B cell (primary cell): ENCODE data around the gene RUFY2. TPM values are rescaled to one million over a fixed set of nuclear protein-coding genes. Genes with fewer than 3 reads are reported as not detected.

Source experiments
- ATAC-seq: fragments of 200-7000 bp; cut with Tn5 transposase; one replicate; pipeline ENCODE4 v1.10.0; 2021; ENCODE audit warnings: low read depth, mild to moderate bottlenecking, moderate number of reproducible peaks, moderate library complexity
- CTCF ChIA-PET: fragments of 350-600 bp; sonication (Branson Sonifier 250); formaldehyde crosslinking; loops from one replicate; lab custom pipeline; 2021; ENCODE audit warnings: antibody characterized with exemption, inconsistent platforms; lab: Charles Lee
- POLR2A ChIA-PET: fragments of 350-600 bp; sonication (Branson Sonifier 250); formaldehyde crosslinking; loops from one replicate; lab custom pipeline; 2021; ENCODE audit warnings: antibody characterized with exemption; lab: Charles Lee
- DNase-seq: peaks from one replicate; pipeline ENCODE4 v3.0.0; 2013
- H2AFZ ChIP-seq: 2 replicates; pipeline ENCODE4 v1.6.1; 2012; ENCODE audit warnings: mild to moderate bottlenecking, low read depth, low read length; ENCODE audit not compliant: insufficient read depth, poor library complexity, severe bottlenecking
- H3K27ac ChIP-seq, 2 donors: 1 replicate in 1 of 2; 2 replicates in 1 of 2; pipeline ENCODE4 v1.5.1; 2012 to 2013; ENCODE audit warnings: low read length in 2 of 2, mild to moderate bottlenecking in 2 of 2, moderate library complexity in 1 of 2
- H3K27me3 ChIP-seq, 4 experiments: fragments of 200-600 bp in 1 of 4; sonication (generic) in 1 of 4; replicated peaks in 1 of 4; 1 replicate in 2 of 4; 2 replicates in 2 of 4; pipeline versions ENCODE4 v1.6.1 to v1.7.0; 2013 to 2016; ENCODE audit warnings: low read length in 3 of 4, mild to moderate bottlenecking in 2 of 4, mixed read lengths in 1 of 4, moderate library complexity in 1 of 4; ENCODE audit not compliant: insufficient read depth in 4 of 4, control insufficient read depth in 3 of 4; ENCODE audit errors: control extremely low read depth in 1 of 4
- H3K36me3 ChIP-seq, 2 experiments: replicated peaks in 1 of 2; 1 replicate in 1 of 2; 2 replicates in 1 of 2; pipeline versions ENCODE4 v1.6.1 to v1.7.1; 2013; ENCODE audit warnings: low read length in 1 of 2; ENCODE audit not compliant: insufficient read depth in 2 of 2, control insufficient read depth in 1 of 2; ENCODE audit errors: control extremely low read depth in 1 of 2, extremely low read depth in 1 of 2
- H3K4me1 ChIP-seq, 2 donors: fragments of 200-600 bp in 1 of 2; sonication (generic) in 1 of 2; 1 replicate in 1 of 2; 2 replicates in 1 of 2; pipeline versions ENCODE4 v1.5.1 to v1.6.1; 2013 to 2017; ENCODE audit warnings: low read length in 2 of 2; ENCODE audit not compliant: control insufficient read depth in 2 of 2, insufficient read depth in 2 of 2
- H3K4me2 ChIP-seq: replicated peaks from 2 replicates; pipeline ENCODE3; 2012; ENCODE audit warnings: mild to moderate bottlenecking, low read depth, low read length; ENCODE audit not compliant: poor library complexity, severe bottlenecking
- H3K4me3 ChIP-seq, 5 experiments: fragments of 200-600 bp in 1 of 5; sonication (generic) in 1 of 5; 1 replicate in 3 of 5; 2 replicates in 2 of 5; pipeline versions ENCODE4 v1.5.1 to v1.7.0; 2011 to 2016; ENCODE audit warnings: low read length in 4 of 5, mild to moderate bottlenecking in 4 of 5, low read depth in 2 of 5, control low read depth in 1 of 5, moderate library complexity in 1 of 5; ENCODE audit not compliant: insufficient read depth in 1 of 5; ENCODE audit errors: control extremely low read depth in 1 of 5, extremely low read depth in 1 of 5
- H3K79me2 ChIP-seq: fragments of 200-600 bp; sonication (generic); one replicate; pipeline ENCODE4 v1.6.0; 2016; ENCODE audit warnings: low read length; ENCODE audit not compliant: control insufficient read depth, insufficient read depth
- H3K9ac ChIP-seq: fragments of 200-600 bp; sonication (generic); 2 replicates; pipeline ENCODE4 v1.6.1; 2017; ENCODE audit warnings: mild to moderate bottlenecking, low read length, moderate library complexity
- H3K9me3 ChIP-seq, 3 donors: one replicate each; pipeline versions ENCODE4 v1.6.1 to v1.7.1; 2013; ENCODE audit warnings: low read length in 2 of 3; ENCODE audit not compliant: control insufficient read depth in 2 of 3, insufficient read depth in 1 of 3; ENCODE audit errors: control extremely low read depth in 1 of 3
- H4K20me1 ChIP-seq: 2 replicates; pipeline ENCODE4 v1.6.0; 2012; ENCODE audit warnings: mild to moderate bottlenecking, low read length; ENCODE audit not compliant: insufficient read depth, control insufficient read depth, poor library complexity, severe bottlenecking
- H3K27ac Mint-ChIP-seq: one replicate; pipeline ENCODE4 v1.8.0; 2021; ENCODE audit warnings: mixed read lengths
- H3K27me3 Mint-ChIP-seq: one replicate; pipeline ENCODE4 v1.8.0; 2021; ENCODE audit warnings: mixed read lengths
- H3K4me1 Mint-ChIP-seq: one replicate; pipeline ENCODE4 v1.8.0; 2021; ENCODE audit warnings: mixed read lengths
- H3K4me3 Mint-ChIP-seq: one replicate; pipeline ENCODE4 v1.8.0; 2021; ENCODE audit warnings: mixed read lengths
- H3K9me3 Mint-ChIP-seq: one replicate; pipeline ENCODE4 v1.8.0; 2022; ENCODE audit warnings: mixed read lengths; ENCODE audit not compliant: insufficient read depth
- CTCF ChIP-seq: fragments of 200-600 bp; IDR thresholded peaks from one replicate; pipeline ENCODE4 v1.8.0; 2022; ENCODE audit warnings: antibody characterized with exemption, mild to moderate bottlenecking
- EZH2 ChIP-seq: IDR thresholded peaks from 2 replicates; pipeline ENCODE4 v1.6.1; 2012; ENCODE audit warnings: borderline replicate concordance, low read depth, mild to moderate bottlenecking, moderate library complexity, low read length; ENCODE audit not compliant: insufficient read depth, poor library complexity, severe bottlenecking
- WGBS: methylation state at CpG from one replicate; pipeline ENCODE4 v1.1.5; 2013; ENCODE audit warnings: missing lambda C conversion rate; ENCODE audit not compliant: insufficient coverage; 5-methylcytosine and 5-hydroxymethylcytosine counted together
- intact Hi-C: fragments of 100-400 bp; cut with micrococcal nuclease; formaldehyde crosslinking; loops from one replicate; pipeline ENCODE4 v1.10.0; 2022
- polyA plus RNA-seq: library from polyadenylated mRNA; depleted of rRNA; stranded (reverse); fragments of >200 nt; gene quantifications from 2 replicates; pipeline ENCODE4 v1.2.3, GENCODE V29; 2012
- total RNA-seq, 2 donors: library from RNA; stranded (reverse); fragments of 120-200 nt in 1 of 2; gene quantifications; 1 replicate in 1 of 2; 2 replicates in 1 of 2; pipeline versions ENCODE4 v1.2.3 to v1.2.4, GENCODE V29; 2013 to 2022

RUFY2 gene
- total and polyA plus RNA-seq, 2 donors (not counting 1 experiment from before 2014, with no cell fraction given), result 5.8 to 38.7 TPM

DNA sequence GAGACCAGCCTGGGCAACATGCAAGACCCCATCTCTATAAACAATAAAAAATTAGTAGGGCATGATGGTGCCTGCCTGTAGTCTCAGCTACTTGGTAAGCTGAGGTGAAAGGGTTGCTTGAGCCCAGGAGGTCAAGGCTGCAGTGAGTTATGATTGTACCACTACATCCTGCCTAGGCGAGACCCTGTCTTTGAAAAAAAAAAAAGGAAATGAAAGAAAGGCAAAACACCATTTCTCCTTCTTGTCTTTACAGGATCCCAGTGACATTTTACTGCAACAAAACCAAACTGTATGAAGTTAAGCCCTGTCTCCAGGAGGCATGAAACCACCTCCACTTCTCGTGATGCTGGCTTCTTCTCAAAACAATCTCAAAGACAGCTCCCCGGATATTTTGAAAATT lies 44.5 kb downstream of the RUFY2 start:
- H3K4me3 Mint-ChIP-seq, result no peak overlapping the region
- DNase-seq (peak; percentile 16), ATAC-seq (no peak)
- peaks cover 5% of the 10 kb centered on the region in 2 donors for H3K4me1 ChIP-seq
- peak overlapping the region in 1 of 2 donors; percentile 51 for H3K27ac ChIP-seq
- ChIA-PET POLR2A (no interaction called here), CTCF (interaction anchor here (1.2 kb wide), 1 partner anchor 16 kb away, joined by 3 read pairs; no protein-coding TSS in a partner anchor)
- no peak overlapping the region for H3K9ac ChIP-seq
- 0% methylated on average over 1 of the region's 3 CpGs for WGBS
- no peaks in the 10 kb centered on the region for H3K27me3 ChIP-seq
- H3K9me3 ChIP-seq, result no peaks in the 10 kb centered on the region
- peaks cover 3% of the 10 kb centered on the region for H3K4me1 Mint-ChIP-seq
- H3K79me2 ChIP-seq, result no peaks in the 10 kb centered on the region
- no peak overlapping the region for H3K27ac Mint-ChIP-seq
- no peak overlapping the region for H3K4me2 ChIP-seq
- H4K20me1 ChIP-seq, result no peaks in the 10 kb centered on the region
- no peak overlapping the region for H2AFZ ChIP-seq
- no peaks in the 10 kb centered on the region for H3K9me3 Mint-ChIP-seq
- TF ChIP-seq EZH2 (no peak), CTCF (no peak)
- H3K36me3 ChIP-seq, result peaks cover 1 to 11% of the 10 kb centered on the region in 2 experiments
- no peaks in the 10 kb centered on the region for H3K27me3 Mint-ChIP-seq
- intact Hi-C loops, result no loop called here
- H3K4me3 ChIP-seq, result no peak overlapping the region

DNA sequence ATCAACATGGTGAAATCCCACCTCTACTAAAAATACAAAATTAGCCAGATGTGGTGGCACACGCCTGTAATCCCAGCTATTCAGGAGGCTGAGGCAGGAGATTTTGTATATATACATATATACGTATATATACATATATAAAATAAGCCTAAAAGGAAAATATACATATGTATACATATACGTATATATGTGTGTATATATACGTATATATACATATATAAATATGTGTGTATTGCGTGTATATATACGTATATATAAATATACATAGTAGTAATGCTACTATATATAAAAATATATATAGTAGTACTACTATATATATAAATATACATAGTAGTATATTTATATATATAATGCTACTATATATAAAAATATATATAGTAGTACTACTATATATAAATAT lies 47.9 kb downstream of the RUFY2 start:
- ChIA-PET CTCF (no interaction called here), POLR2A (no interaction called here)
- Histone ChIP-seq H3K4me1 (peaks cover 5% of the 10 kb centered on the region in 2 donors), H3K4me3 (no peak overlapping the region), H4K20me1 (no peaks in the 10 kb centered on the region), H3K9me3 (no peaks in the 10 kb centered on the region), H3K4me2 (no peak overlapping the region), H3K9ac (no peak overlapping the region), H3K36me3 (peaks cover 3 to 5% of the 10 kb centered on the region in 2 experiments), H3K79me2 (no peaks in the 10 kb centered on the region), H3K27me3 (no peaks in the 10 kb centered on the region), H2AFZ (no peak overlapping the region), H3K27ac (no peak overlapping the region)
- TF ChIP-seq CTCF (no peak), EZH2 (no peak)
- Mint-ChIP-seq H3K9me3 (no peaks in the 10 kb centered on the region), H3K27ac (no peak overlapping the region), H3K27me3 (no peaks in the 10 kb centered on the region), H3K4me1 (peaks cover 3% of the 10 kb centered on the region), H3K4me3 (no peak overlapping the region)
- ATAC-seq (no peak), DNase-seq (no peak)
- WGBS, result no CpG with 5 or more reads among the region's 6 CpGs
- intact Hi-C loops, result no loop called here
